PC-9 (cell line): ENCODE data around the gene SND1. TPM values are rescaled to one million over a fixed set of nuclear protein-coding genes. Genes with fewer than 3 reads are reported as not detected.

Experiments
- BruUV-seq: library from RNA; stranded (reverse); fragments of 400-500 nt; replicated peaks from 2 replicates; lab custom pipeline; 2021; lab: Mats Ljungman, UMichigan
- CTCF ChIA-PET: fragments of 300-600 bp; sonication (Branson Sonifier 250); formaldehyde crosslinking; loops from one replicate; lab custom pipeline; 2022; ENCODE audit warnings: antibody characterized with exemption; lab: Charles Lee
- POLR2A ChIA-PET: fragments of 300-600 bp; sonication (Branson Sonifier 250); formaldehyde crosslinking; loops from one replicate; lab custom pipeline; 2022; ENCODE audit warnings: antibody characterized with exemption; ENCODE audit not compliant: unreplicated experiment; lab: Charles Lee
- DNase-seq, 2 experiments: peaks; one replicate each; pipeline versions ENCODE4 v3.0.0 to v3.0.0-alpha.2; 2015 to 2022; ENCODE audit warnings: mixed read lengths in 1 of 2
- H2AFZ ChIP-seq: fragments of 200-600 bp; sonication (generic); 2 replicates; pipeline ENCODE4 v1.8.1; 2017; ENCODE audit warnings: antibody characterized with exemption
- H3F3A ChIP-seq: fragments of 200-600 bp; sonication (generic); 2 replicates; pipeline ENCODE4 v1.8.1; 2017; ENCODE audit warnings: antibody characterized with exemption, mild to moderate bottlenecking, low read depth; ENCODE audit not compliant: insufficient read depth
- H3K27ac ChIP-seq: fragments of 200-600 bp; sonication (generic); 2 replicates; pipeline ENCODE4 v1.6.1; 2016; ENCODE audit warnings: mixed run types
- H3K27me3 ChIP-seq: fragments of 200-600 bp; sonication (generic); 2 replicates; pipeline ENCODE4 v1.6.1; 2016; ENCODE audit warnings: low read depth, mixed run types; ENCODE audit not compliant: insufficient read depth
- H3K36me3 ChIP-seq: fragments of 200-600 bp; sonication (generic); 2 replicates; pipeline ENCODE4 v1.6.1; 2016; ENCODE audit warnings: low read depth, mixed run types
- H3K4me1 ChIP-seq: fragments of 200-600 bp; sonication (generic); replicated peaks from 2 replicates; pipeline ENCODE4 v1.6.1; 2016; ENCODE audit warnings: mixed run types; ENCODE audit not compliant: insufficient read depth
- H3K4me2 ChIP-seq: fragments of 200-600 bp; sonication (generic); 2 replicates; pipeline ENCODE4 v1.6.1; 2017; ENCODE audit warnings: mixed run types
- H3K4me3 ChIP-seq: fragments of 200-600 bp; sonication (generic); 2 replicates; pipeline ENCODE4 v1.6.1; 2016; ENCODE audit warnings: mixed run types
- H3K79me2 ChIP-seq: fragments of 200-600 bp; sonication (generic); 2 replicates; pipeline ENCODE4 v1.6.1; 2017; ENCODE audit warnings: low read depth, mixed run types
- H3K9me2 ChIP-seq: fragments of 200-600 bp; sonication (generic); 2 replicates; pipeline ENCODE4 v1.8.1; 2017; ENCODE audit warnings: mild to moderate bottlenecking; ENCODE audit not compliant: insufficient read depth
- H3K9me3 ChIP-seq: fragments of 200-600 bp; sonication (generic); 2 replicates; pipeline ENCODE4 v1.8.1; 2016; ENCODE audit warnings: low read depth; ENCODE audit not compliant: insufficient read depth
- H4K20me1 ChIP-seq: fragments of 200-600 bp; sonication (generic); 2 replicates; pipeline ENCODE4 v1.8.1; 2017; ENCODE audit not compliant: insufficient read depth
- CTCF ChIP-seq: fragments of 200-600 bp; sonication (generic); conservative IDR thresholded peaks from 2 replicates; pipeline ENCODE4 v1.6.1; 2017; ENCODE audit warnings: mixed run types, antibody characterized with exemption, mild to moderate bottlenecking, moderate library complexity
- EZH2 ChIP-seq: fragments of 200-600 bp; sonication (generic); IDR thresholded peaks from 2 replicates; pipeline ENCODE4 v1.8.0; 2017; ENCODE audit warnings: antibody characterized with exemption, low read depth
- intact Hi-C: fragments of 100-400 bp; cut with micrococcal nuclease; formaldehyde crosslinking; loops from one replicate; pipeline ENCODE4 v1.10.0; 2022; ENCODE audit not compliant: unreplicated experiment
- total RNA-seq: library from RNA; stranded (reverse); gene quantifications from 2 replicates; pipeline ENCODE4 v1.2.3, GENCODE V29; 2021

SND1 gene
- total RNA-seq, 1 experiment from 2014 or later = 273 TPM

DNA sequence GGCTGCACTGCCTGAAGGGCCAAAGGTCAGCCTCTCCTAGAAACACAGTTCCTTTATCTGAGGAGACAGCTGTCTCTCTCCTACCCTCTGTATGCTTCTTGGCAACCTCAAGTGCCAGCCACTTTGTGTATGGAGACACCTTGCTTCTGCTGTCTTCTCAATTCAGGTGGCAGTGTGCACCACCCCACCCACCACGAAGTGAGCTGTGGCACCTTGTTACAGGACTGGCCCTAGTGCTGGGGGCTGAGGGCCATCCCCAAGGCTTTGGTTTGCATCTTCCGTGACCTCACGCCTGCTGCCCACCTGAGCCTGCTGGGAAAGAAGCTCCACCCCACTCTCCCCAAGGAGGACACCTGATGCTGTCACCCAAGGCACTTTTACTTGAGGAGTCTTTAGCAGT is 426.3 kb downstream of the SND1 start:
- TF ChIP-seq CTCF = no peak
- TF ChIP-seq EZH2 = no peak
- Histone ChIP-seq H2AFZ (no peak overlapping the region), H3K79me2 (no peaks in the 10 kb centered on the region), H3K36me3 (no peaks in the 10 kb centered on the region), H4K20me1 (no peaks in the 10 kb centered on the region), H3K4me3 (no peak overlapping the region), H3K27me3 (no peaks in the 10 kb centered on the region), H3K4me1 (no peaks in the 10 kb centered on the region), H3K4me2 (no peak overlapping the region), H3F3A (no peaks in the 10 kb centered on the region), H3K9me2 (no peaks in the 10 kb centered on the region), H3K27ac (no peak overlapping the region), H3K9me3 (no peaks in the 10 kb centered on the region)
- DNase-seq = no peak
- ChIA-PET CTCF (interaction anchor here (1.0 kb wide), 1 partner anchor 131 kb away, joined by 3 read pairs; no protein-coding TSS in a partner anchor), POLR2A (no interaction called here)
- intact Hi-C loops = no loop called here
- no TSS peak for BruUV-seq

GRCh38 chr7:128080169-128080568 is 428.2 kb downstream of the SND1 start:
- POLR2A ChIA-PET = no interaction called here

GRCh38 chr7:128081351-128081750 is 429.4 kb downstream of the SND1 start:
- Histone ChIP-seq H2AFZ (no peak overlapping the region), H3K4me3 (no peak overlapping the region), H3K27ac (no peak overlapping the region), H4K20me1 (no peaks in the 10 kb centered on the region; the same call in 1 of the 2 replicates), H3K9me3 (no peaks in the 10 kb centered on the region), H3K4me1 (no peaks in the 10 kb centered on the region), H3K9me2 (no peaks in the 10 kb centered on the region), H3K4me2 (no peak overlapping the region), H3F3A (no peaks in the 10 kb centered on the region), H3K27me3 (no peaks in the 10 kb centered on the region), H3K79me2 (no peaks in the 10 kb centered on the region), H3K36me3 (no peaks in the 10 kb centered on the region)
- no peak for DNase-seq
- intact Hi-C loops = no loop called here
- BruUV-seq = no TSS peak
- no peak for TF ChIP-seq EZH2
- TF ChIP-seq CTCF = no peak
- ChIA-PET CTCF (no interaction called here), POLR2A (interaction anchor here (0.6 kb wide), 1 partner anchor 46 kb away, joined by 4 read pairs; no protein-coding TSS in a partner anchor)

More at GRCh38 chr7:128080169-128080568, 428.2 kb downstream of the SND1 start:
- CTCF ChIA-PET = no interaction called here
- Histone ChIP-seq H3K27ac (no peak overlapping the region), H3K9me3 (no peaks in the 10 kb centered on the region), H3K4me2 (no peak overlapping the region), H3K4me1 (no peaks in the 10 kb centered on the region), H4K20me1 (no peaks in the 10 kb centered on the region; the same call in 1 of the 2 replicates), H3F3A (no peaks in the 10 kb centered on the region), H3K79me2 (no peaks in the 10 kb centered on the region), H3K27me3 (no peaks in the 10 kb centered on the region), H3K4me3 (no peak overlapping the region), H3K36me3 (no peaks in the 10 kb centered on the region), H3K9me2 (no peaks in the 10 kb centered on the region), H2AFZ (no peak overlapping the region)
- intact Hi-C loops = no loop called here
- TF ChIP-seq CTCF (no peak), EZH2 (no peak)
- DNase-seq = no peak
- BruUV-seq = no TSS peak
